Sciatic nerve (tissue), 2 donors: ENCODE results near the gene PES1. TPM values are rescaled to one million over a fixed set of nuclear protein-coding genes. Genes with fewer than 3 reads are reported as not detected.
"Not testable (repeated sequence)": the region's sequence is repeated elsewhere in the genome, so short reads cannot be mapped to it uniquely, and the experiment has no call there.

Source experiments
- ATAC-seq: fragments of 200-7000 bp; cut with Tn5 transposase; one replicate; pipeline ENCODE4 v1.9.1; 2020; ENCODE audit warnings: mild to moderate bottlenecking, moderate library complexity
- DNase-seq: peaks from one replicate; pipeline ENCODE4 v3.0.0-alpha.2; 2020; ENCODE audit warnings: low spot score
- intact Hi-C: fragments of 100-400 bp; cut with DNase I; formaldehyde crosslinking; loops from one replicate; pipeline ENCODE4 v1.14.2; 2022
- total RNA-seq: library from RNA; stranded (reverse); fragmentation: NEBNext Ultra II Directional; extraction: Animal tissue kit (Norgen Biotek cat#: 25700); gene quantifications from one replicate; pipeline ENCODE4 v1.2.1, GENCODE V29; 2021
- donor health status: DM: no; HTN: no; CAD: no.
- donor health status: DM: no; HTN: no; CAD: no.

The PES1 gene
- total RNA-seq, 1 donor from 2014 or later: 46.6 TPM

GRCh38 chr22:30610299-30610698 lies 18.6 kb upstream of the PES1 start:
- intact Hi-C loops: no loop called here
- no peak for DNase-seq
- ATAC-seq: no peak

GRCh38 chr22:30609260-30610185 lies 17.8 kb upstream of the PES1 start:
- peak; percentile 72 for DNase-seq
- intact Hi-C loops: no loop called here
- peak; percentile 68 for ATAC-seq

- no peak for DNase-seq
- ATAC-seq: no peak
- intact Hi-C loops: no loop called here
Measured at GRCh38 chr22:30607939-30608338, 16.2 kb upstream of the PES1 start.

GRCh38 chr22:30607300-30607930 lies 15.7 kb upstream of the PES1 start:
- intact Hi-C loops: no loop called here
- DNase-seq: no peak
- no peak for ATAC-seq

GRCh38 chr22:30606455-30607299 lies 15.0 kb upstream of the PES1 start, which contains the start of gene TCN2:
TSS of gene TCN2 (plus strand) at chr22:30607174. CDS start at chr22:30607332, 158 bp downstream.
- intact Hi-C loops: no loop called here
- DNase-seq (peak; percentile 85), ATAC-seq (peak; percentile 91)

GRCh38 chr22:30605449-30606110 lies 13.9 kb upstream of the PES1 start:
- DNase-seq: peak; percentile 70
- intact Hi-C loops: no loop called here
- ATAC-seq: no peak

- ATAC-seq (no peak), DNase-seq (no peak)
- intact Hi-C loops: no loop called here
Measured at GRCh38 chr22:30604723-30605122, 13.0 kb upstream of the PES1 start.

GRCh38 chr22:30603801-30604200 lies 12.1 kb upstream of the PES1 start:
- ATAC-seq (no peak), DNase-seq (no peak)
- intact Hi-C loops: no loop called here

GRCh38 chr22:30602049-30602448 lies 10.3 kb upstream of the PES1 start:
- no peak for ATAC-seq
- no peak for DNase-seq
- intact Hi-C loops: no loop called here

GRCh38 chr22:30601464-30601863 lies 9.8 kb upstream of the PES1 start:
- intact Hi-C loops: no loop called here
- ATAC-seq: no peak
- no peak for DNase-seq

GRCh38 chr22:30600921-30601320 lies 9.2 kb upstream of the PES1 start:
- DNase-seq (no peak), ATAC-seq (no peak)
- intact Hi-C loops: no loop called here

GRCh38 chr22:30598986-30599385 lies 7.3 kb upstream of the PES1 start:
- no peak for ATAC-seq
- intact Hi-C loops: no loop called here

GRCh38 chr22:30596886-30597285 lies 5.2 kb upstream of the PES1 start:
- intact Hi-C loops: no loop called here
- ATAC-seq: no peak
- no peak for DNase-seq

More at GRCh38 chr22:30598986-30599385, 7.3 kb upstream of the PES1 start:
- no peak for DNase-seq

- no peak for DNase-seq
- intact Hi-C loops: no loop called here
- ATAC-seq: no peak
Measured at GRCh38 chr22:30596199-30596598, 4.5 kb upstream of the PES1 start.

- ATAC-seq, DNase-seq, intact Hi-C loops: not testable (repeated sequence)
Measured at GRCh38 chr22:30592360-30592713, 627 bp upstream of the PES1 start.

GRCh38 chr22:30591191-30591587 lies 521 bp downstream of the PES1 start:
- ATAC-seq: no peak

GRCh38 chr22:30586414-30586813 lies 5.3 kb downstream of the PES1 start:
- no peak for ATAC-seq
- DNase-seq: no peak
- intact Hi-C loops: no loop called here

More at GRCh38 chr22:30591191-30591587, 521 bp downstream of the PES1 start:
- intact Hi-C loops: no loop called here
- DNase-seq: no peak

GRCh38 chr22:30584441-30584840 lies 7.3 kb downstream of the PES1 start:
- ATAC-seq: no peak
- DNase-seq: no peak
- intact Hi-C loops: no loop called here
